Neural cell (in vitro differentiated cells): ENCODE measurements around the gene GATA1. TPM values are rescaled to one million over a fixed set of nuclear protein-coding genes. Genes with fewer than 3 reads are reported as not detected.

Experiments
- H2AFZ ChIP-seq: fragments of 200-600, 300-800 bp; sonication (generic), shearing (Covaris generic); 2 replicates; pipeline ENCODE4 v1.6.0; 2014; ENCODE audit warnings: low read depth, mild to moderate bottlenecking, antibody characterized with exemption, low read length, moderate library complexity
- H3F3A ChIP-seq: fragments of 200-600 bp; shearing (Covaris generic); 2 replicates; pipeline ENCODE4 v1.6.1; 2016; ENCODE audit warnings: mild to moderate bottlenecking, moderate library complexity, mixed read lengths, antibody characterized with exemption, low read length; ENCODE audit not compliant: insufficient read depth, poor library complexity, severe bottlenecking
- H3K27ac ChIP-seq: fragments of 200-600, 300-800 bp; sonication (generic), shearing (Covaris generic); 2 replicates; pipeline ENCODE4 v1.5.1; 2014; ENCODE audit warnings: mild to moderate bottlenecking, low read length, moderate library complexity
- H3K27me3 ChIP-seq: fragments of 300-800, 200-600 bp; sonication (generic), shearing (Covaris generic); 2 replicates; pipeline ENCODE4 v1.6.0; 2014; ENCODE audit warnings: mild to moderate bottlenecking, low read depth, low read length, moderate library complexity; ENCODE audit not compliant: insufficient read depth
- H3K36me3 ChIP-seq: fragments of 300-800, 200-600 bp; sonication (generic), shearing (Covaris generic); 2 replicates; pipeline ENCODE4 v1.5.1; 2014; ENCODE audit warnings: mild to moderate bottlenecking, antibody characterized with exemption, low read length, moderate library complexity; ENCODE audit not compliant: insufficient read depth
- H3K4me2 ChIP-seq: fragments of 300-800, 200-600 bp; sonication (generic), shearing (Covaris generic); 2 replicates; pipeline ENCODE4 v1.6.0; 2014; ENCODE audit warnings: mild to moderate bottlenecking, low read length
- H3K4me3 ChIP-seq: fragments of 300-800, 200-600 bp; sonication (generic), shearing (Covaris generic); 2 replicates; pipeline ENCODE4 v1.5.1; 2014; ENCODE audit warnings: mild to moderate bottlenecking, low read length, moderate library complexity
- H3K79me2 ChIP-seq: fragments of 200-600 bp; shearing (Covaris generic); replicated peaks from 2 replicates; pipeline ENCODE4 v1.6.0; 2014; ENCODE audit warnings: mild to moderate bottlenecking, low read length, moderate library complexity; ENCODE audit not compliant: insufficient read depth
- H3K9ac ChIP-seq: fragments of 300-800, 200-600 bp; sonication (generic), shearing (Covaris generic); 2 replicates; pipeline ENCODE4 v1.6.1; 2016; ENCODE audit warnings: mild to moderate bottlenecking, low read length, mixed read lengths
- H3K9me2 ChIP-seq: fragments of 200-600 bp; shearing (Covaris generic); 2 replicates; pipeline ENCODE4 v1.6.1; 2016; ENCODE audit warnings: mild to moderate bottlenecking, low read length, mixed read lengths; ENCODE audit not compliant: insufficient read depth
- H3K9me3 ChIP-seq: fragments of 200-600, 300-800 bp; sonication (generic), shearing (Covaris generic); 2 replicates; pipeline ENCODE4 v1.6.1; 2016; ENCODE audit warnings: mild to moderate bottlenecking, mixed run types, low read length, moderate library complexity, mixed read lengths
- H4K20me1 ChIP-seq: fragments of 200-600 bp; shearing (Covaris generic); 2 replicates; pipeline ENCODE4 v1.6.1; 2016; ENCODE audit warnings: mild to moderate bottlenecking, mixed run types; ENCODE audit not compliant: insufficient read depth
- EP300 ChIP-seq: fragments of 450-650 bp; conservative IDR thresholded peaks from 2 replicates; pipeline ENCODE4 v1.6.1; 2014; ENCODE audit warnings: antibody characterized with exemption, mild to moderate bottlenecking, moderate library complexity; ENCODE audit not compliant: poor library complexity, severe bottlenecking
- EZH2 ChIP-seq: fragments of 200-600, 300-800 bp; shearing (Covaris generic), sonication (generic); IDR thresholded peaks from 2 replicates; pipeline ENCODE4 v1.6.1; 2014; ENCODE audit warnings: antibody characterized with exemption, low read length, borderline replicate concordance, mild to moderate bottlenecking; ENCODE audit not compliant: insufficient read depth, poor library complexity, severe bottlenecking
- MXI1 ChIP-seq: fragments of 450-650 bp; conservative IDR thresholded peaks from 2 replicates; pipeline ENCODE4 v1.6.1; 2014; ENCODE audit warnings: antibody characterized with exemption, mild to moderate bottlenecking; ENCODE audit not compliant: poor library complexity, severe bottlenecking
- POLR2AphosphoS5 ChIP-seq: IDR thresholded peaks from 2 replicates; pipeline ENCODE4 v1.6.1; 2012
- RAD21 ChIP-seq: fragments of 450-650 bp; conservative IDR thresholded peaks from 2 replicates; pipeline ENCODE4 v1.6.1; 2014; ENCODE audit warnings: antibody characterized with exemption, mild to moderate bottlenecking, moderate library complexity
- SMC3 ChIP-seq: fragments of 450-650 bp; conservative IDR thresholded peaks from 2 replicates; pipeline ENCODE4 v1.6.1; 2014; ENCODE audit warnings: antibody characterized with exemption, mild to moderate bottlenecking, moderate library complexity; ENCODE audit not compliant: poor library complexity
- TAF1 ChIP-seq: IDR thresholded peaks from 2 replicates; pipeline ENCODE4 v1.6.1; 2012; ENCODE audit warnings: low read depth
- polyA plus RNA-seq: library from polyadenylated mRNA; depleted of rRNA; stranded (reverse); fragments of >200 nt; gene quantifications from 2 replicates; pipeline ENCODE4 v1.2.3, GENCODE V29; 2014
- TF ChIP-seq, protein P1 (sequence below): fragments of 450-650 bp; IDR thresholded peaks from 2 replicates; pipeline ENCODE4 v1.5.1; 2014; ENCODE audit warnings: antibody characterized with exemption, mild to moderate bottlenecking, moderate library complexity; ENCODE audit not compliant: poor library complexity, severe bottlenecking
- TF ChIP-seq, protein P2 (sequence below): IDR thresholded peaks from 2 replicates; pipeline ENCODE4 v1.6.1; 2012; ENCODE audit warnings: borderline replicate concordance

Gene GATA1
- polyA plus RNA-seq, 1 donor from 2014 or later = not detected

DNA sequence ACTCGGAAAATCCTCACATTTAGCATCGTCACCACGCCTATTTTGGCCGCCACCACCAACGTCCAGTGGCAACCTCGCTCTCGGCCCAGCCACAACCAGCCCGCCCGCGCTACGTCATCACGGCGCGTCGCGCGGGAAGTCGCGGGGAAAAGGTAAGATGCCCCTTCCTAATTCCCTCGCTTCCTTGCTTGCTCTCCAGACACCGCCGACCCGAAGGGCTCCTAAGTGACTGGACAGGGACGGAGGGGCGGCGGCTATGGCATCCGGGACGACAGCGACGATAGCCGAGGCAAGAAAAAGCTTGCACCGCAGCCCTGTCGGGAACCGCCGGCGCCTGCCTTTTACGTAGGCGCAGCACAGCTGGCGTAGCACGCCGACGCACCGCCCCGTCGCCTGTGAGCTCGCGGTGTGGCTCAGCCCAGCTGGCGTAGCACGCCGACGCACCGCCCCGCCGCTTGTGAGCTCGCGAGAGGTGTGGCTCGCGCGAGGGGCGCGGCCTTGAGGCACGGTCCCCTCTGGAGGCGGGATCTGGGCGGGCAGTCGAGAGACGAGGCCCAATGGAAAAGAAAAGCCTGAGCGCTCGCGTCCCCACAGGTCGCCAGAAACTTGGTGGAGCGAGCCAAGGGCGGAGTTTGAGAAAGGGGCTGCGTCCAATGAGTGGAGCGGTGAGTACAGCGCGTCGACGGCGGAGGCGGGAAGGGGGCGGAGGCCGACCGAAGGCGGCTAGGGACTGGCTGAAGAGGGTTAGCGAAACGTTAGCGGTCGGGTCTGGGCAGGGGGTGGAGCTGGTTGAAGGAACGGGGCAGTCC lies 15.1 kb downstream of the GATA1 start, which contains the start of gene HDAC6:
TSS of gene HDAC6 (plus strand) at position 788 of the 809 bp plus-strand sequence. CDS start 626 bp downstream, outside the sequence.
- Histone ChIP-seq H3K9ac (peak within 1 kb of the TSS; percentile 92), H4K20me1 (no peaks in the 10 kb centered on the region), H2AFZ (peak within 1 kb of the TSS; percentile 65), H3K9me2 (no peaks in the 10 kb centered on the region), H3F3A (no peaks in the 10 kb centered on the region), H3K9me3 (no peaks in the 10 kb centered on the region), H3K4me2 (peak within 1 kb of the TSS; percentile 76), H3K4me3 (peak within 1 kb of the TSS; percentile 77), H3K27me3 (no peaks in the 10 kb centered on the region), H3K79me2 (no peaks in the 10 kb centered on the region), H3K36me3 (no peaks in the 10 kb centered on the region), H3K27ac (peak within 1 kb of the TSS; percentile 93)
- TF ChIP-seq SMC3 (no peak), EZH2 (no peak), MXI1 (peak; percentile 81), RAD21 (no peak), EP300 (peak; percentile 77), POLR2AphosphoS5 (peak; percentile 76), TAF1 (no peak)
- TF ChIP-seq, protein P1, sequence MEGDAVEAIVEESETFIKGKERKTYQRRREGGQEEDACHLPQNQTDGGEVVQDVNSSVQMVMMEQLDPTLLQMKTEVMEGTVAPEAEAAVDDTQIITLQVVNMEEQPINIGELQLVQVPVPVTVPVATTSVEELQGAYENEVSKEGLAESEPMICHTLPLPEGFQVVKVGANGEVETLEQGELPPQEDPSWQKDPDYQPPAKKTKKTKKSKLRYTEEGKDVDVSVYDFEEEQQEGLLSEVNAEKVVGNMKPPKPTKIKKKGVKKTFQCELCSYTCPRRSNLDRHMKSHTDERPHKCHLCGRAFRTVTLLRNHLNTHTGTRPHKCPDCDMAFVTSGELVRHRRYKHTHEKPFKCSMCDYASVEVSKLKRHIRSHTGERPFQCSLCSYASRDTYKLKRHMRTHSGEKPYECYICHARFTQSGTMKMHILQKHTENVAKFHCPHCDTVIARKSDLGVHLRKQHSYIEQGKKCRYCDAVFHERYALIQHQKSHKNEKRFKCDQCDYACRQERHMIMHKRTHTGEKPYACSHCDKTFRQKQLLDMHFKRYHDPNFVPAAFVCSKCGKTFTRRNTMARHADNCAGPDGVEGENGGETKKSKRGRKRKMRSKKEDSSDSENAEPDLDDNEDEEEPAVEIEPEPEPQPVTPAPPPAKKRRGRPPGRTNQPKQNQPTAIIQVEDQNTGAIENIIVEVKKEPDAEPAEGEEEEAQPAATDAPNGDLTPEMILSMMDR = peak; percentile 15
- TF ChIP-seq, protein P2, sequence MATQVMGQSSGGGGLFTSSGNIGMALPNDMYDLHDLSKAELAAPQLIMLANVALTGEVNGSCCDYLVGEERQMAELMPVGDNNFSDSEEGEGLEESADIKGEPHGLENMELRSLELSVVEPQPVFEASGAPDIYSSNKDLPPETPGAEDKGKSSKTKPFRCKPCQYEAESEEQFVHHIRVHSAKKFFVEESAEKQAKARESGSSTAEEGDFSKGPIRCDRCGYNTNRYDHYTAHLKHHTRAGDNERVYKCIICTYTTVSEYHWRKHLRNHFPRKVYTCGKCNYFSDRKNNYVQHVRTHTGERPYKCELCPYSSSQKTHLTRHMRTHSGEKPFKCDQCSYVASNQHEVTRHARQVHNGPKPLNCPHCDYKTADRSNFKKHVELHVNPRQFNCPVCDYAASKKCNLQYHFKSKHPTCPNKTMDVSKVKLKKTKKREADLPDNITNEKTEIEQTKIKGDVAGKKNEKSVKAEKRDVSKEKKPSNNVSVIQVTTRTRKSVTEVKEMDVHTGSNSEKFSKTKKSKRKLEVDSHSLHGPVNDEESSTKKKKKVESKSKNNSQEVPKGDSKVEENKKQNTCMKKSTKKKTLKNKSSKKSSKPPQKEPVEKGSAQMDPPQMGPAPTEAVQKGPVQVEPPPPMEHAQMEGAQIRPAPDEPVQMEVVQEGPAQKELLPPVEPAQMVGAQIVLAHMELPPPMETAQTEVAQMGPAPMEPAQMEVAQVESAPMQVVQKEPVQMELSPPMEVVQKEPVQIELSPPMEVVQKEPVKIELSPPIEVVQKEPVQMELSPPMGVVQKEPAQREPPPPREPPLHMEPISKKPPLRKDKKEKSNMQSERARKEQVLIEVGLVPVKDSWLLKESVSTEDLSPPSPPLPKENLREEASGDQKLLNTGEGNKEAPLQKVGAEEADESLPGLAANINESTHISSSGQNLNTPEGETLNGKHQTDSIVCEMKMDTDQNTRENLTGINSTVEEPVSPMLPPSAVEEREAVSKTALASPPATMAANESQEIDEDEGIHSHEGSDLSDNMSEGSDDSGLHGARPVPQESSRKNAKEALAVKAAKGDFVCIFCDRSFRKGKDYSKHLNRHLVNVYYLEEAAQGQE = no peak

DNA sequence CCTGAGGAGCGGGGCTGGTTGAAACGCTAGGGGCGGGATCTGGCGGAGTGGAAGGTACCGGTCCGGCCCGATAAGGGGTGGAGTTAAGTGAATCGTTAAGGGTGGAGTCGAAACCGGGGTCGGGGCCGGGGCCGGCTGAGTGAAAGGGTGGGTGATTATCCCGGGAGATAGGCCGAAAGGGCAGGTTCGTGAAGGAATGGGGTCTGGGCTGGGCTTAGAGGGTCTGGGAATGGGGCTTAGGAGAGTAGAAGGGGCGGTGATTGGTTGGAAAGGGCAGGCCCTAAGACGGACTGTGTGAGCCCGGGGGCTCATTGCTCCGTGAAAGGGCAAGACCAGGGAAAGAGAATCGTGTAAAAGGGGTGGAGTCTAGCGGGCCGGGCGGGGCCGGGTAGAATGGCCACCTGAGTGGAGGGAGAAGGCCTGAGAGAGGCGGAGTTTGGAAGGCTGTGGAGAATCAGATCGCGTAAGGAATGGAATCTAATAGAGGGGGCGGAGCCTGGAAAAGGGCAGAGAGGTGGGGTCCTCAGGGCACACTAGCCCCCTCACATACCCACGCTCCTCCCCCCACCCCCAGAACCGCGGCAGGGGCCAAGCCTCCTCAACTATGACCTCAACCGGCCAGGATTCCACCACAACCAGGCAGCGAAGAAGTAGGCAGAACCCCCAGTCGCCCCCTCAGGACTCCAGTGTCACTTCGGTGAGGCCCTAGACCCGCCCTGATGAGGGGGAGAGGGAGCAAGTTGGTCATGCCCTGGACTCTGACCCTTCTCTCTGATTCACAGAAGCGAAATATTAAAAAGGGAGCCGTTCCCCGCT lies 15.9 kb downstream of the GATA1 start:
- no peaks in the 10 kb centered on the region for H3F3A ChIP-seq
- no peaks in the 10 kb centered on the region for H4K20me1 ChIP-seq
- no peaks in the 10 kb centered on the region for H3K36me3 ChIP-seq
- peak overlapping the region; percentile 92 for H3K9ac ChIP-seq
- H3K9me2 ChIP-seq = no peaks in the 10 kb centered on the region
- TF ChIP-seq SMC3 (peak; percentile 39), RAD21 (peak; percentile 32), POLR2AphosphoS5 (peak; percentile 72), EP300 (no peak), MXI1 (no peak)
- TF ChIP-seq, protein P1 = no peak
- TF ChIP-seq, protein P2 = peak; percentile 29
- H3K27me3 ChIP-seq = no peaks in the 10 kb centered on the region
- no peaks in the 10 kb centered on the region for H3K79me2 ChIP-seq
- H3K27ac ChIP-seq = peak overlapping the region; percentile 91
- peak overlapping the region; percentile 25 for H3K4me2 ChIP-seq
- no peaks in the 10 kb centered on the region for H3K9me3 ChIP-seq
- H2AFZ ChIP-seq = peak overlapping the region; percentile 51
- H3K4me3 ChIP-seq = peak overlapping the region; percentile 77
